Heart left ventricle (tissue), 13 donors: ENCODE measurements around the gene ITK.

Experiments
- CTCF ChIP-seq, 12 donors: fragments of 200-600 bp; sonication (generic) in 4 of 12; IDR thresholded peaks; one replicate each; pipeline versions ENCODE4 v1.5.0 to v1.8.0; 2018 to 2022; ENCODE audit warnings: antibody characterized with exemption in 12 of 12, mild to moderate bottlenecking in 5 of 12
- POLR2A ChIP-seq, 2 donors: fragments of 450-650 bp; IDR thresholded peaks; one replicate each; pipeline ENCODE4 v1.6.1; 2017; ENCODE audit warnings: antibody characterized with exemption in 2 of 2, mild to moderate bottlenecking in 2 of 2, moderate library complexity in 2 of 2
- donor health status: ischemic (EF 13 %, LVEDD 7.1; RV severe dilation, severe dysfunction).
- donor health status: DM: no; HTN: yes; CAD: no.
- donor health status: DM: no; HTN: no; CAD: no.
- donor health status: ischemic (EF 25% LVEDD 6.9; RV normal size, moderate dysfunction).
- donor health status: ischemic (EF 25% LVEDD 5.7; RV mildly dilated, moderate dysfunction).
- donor health status: ischemic (EF 35%, LVEDD 5.7; RV mildly dilated, moderate dysfunction).
- donor health status: nonischemic (EF 11% LVEDD 7.7; RV severe dilation, severe dysfunction).
- donor health status: DM: yes; HTN: yes; CAD: no.
- donor health status: PGD.
- donor health status: ischemic (EF 29% LVEDD 5.4; RV normal size, mild dysfunction).
- donor health status: nonischemic (EF 23%, LVEDD 6.1; RV moderate dilation, normal function).

GRCh38 chr5:157283434-157283833 is 102.8 kb downstream of the ITK start:
- TF ChIP-seq CTCF (IDR thresholded peaks at IDR 0.05) (no peak), POLR2A (IDR thresholded peaks at IDR 0.05) (no peak)
